ENCODE measurements around the gene ADCY3.

The ADCY3 gene

DNA sequence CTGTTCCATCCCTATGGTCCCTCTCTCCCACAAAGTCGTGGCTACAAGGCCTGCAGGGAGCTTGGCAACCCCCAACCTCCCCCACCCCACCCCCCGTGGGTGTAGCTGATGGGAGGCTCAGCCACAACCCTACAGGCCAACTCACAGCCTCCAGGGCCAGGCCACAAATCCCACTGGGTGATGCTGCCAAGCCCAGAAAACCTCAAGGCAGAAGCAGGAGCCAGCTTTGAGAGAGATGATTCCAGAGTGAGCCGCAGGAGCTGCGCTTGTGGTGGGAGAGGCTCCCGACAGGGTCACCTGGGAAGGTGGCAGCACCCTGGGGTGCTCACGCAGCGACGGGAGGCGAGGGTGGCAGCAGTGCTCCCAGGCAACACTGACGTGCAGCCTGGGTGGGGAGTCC is 44.8 kb downstream of the ADCY3 start:
- no peak for DNase-seq (ENCODE audit: low read depth in 3 of 3)

GRCh38 chr2:24874035-24874434 is 46.0 kb downstream of the ADCY3 start:
- no peak for DNase-seq (ENCODE audit: low read depth in 3 of 3)

DNA sequence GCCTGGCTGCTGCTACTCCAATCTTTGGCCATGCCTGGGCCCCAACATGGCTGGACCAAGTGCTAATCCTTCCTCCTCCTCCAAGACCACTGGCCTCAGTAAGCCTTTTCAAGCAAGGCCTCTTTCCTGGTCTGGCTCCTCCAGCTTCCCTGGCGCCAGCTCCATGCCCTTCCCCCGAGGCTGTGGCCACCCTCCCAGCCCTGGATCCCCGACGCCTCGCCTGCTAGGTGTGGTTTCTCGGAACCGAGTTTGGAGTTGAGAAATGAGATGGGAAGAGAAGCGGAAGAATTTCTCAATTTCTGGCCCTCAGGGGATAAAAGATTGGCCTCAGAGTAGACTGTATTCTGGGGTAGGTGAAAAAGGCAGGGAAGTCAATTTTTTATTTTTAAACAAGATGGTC is 46.4 kb downstream of the ADCY3 start:
- DNase-seq (ENCODE audit: low read depth in 3 of 3): no peak

- DNase-seq (ENCODE audit: low read depth in 3 of 3): no peak
Measured at GRCh38 chr2:24872344-24873115, 47.5 kb downstream of the ADCY3 start.

GRCh38 chr2:24871852-24872333 is 48.1 kb downstream of the ADCY3 start:
- no peak for DNase-seq (ENCODE audit: low read depth in 3 of 3)

GRCh38 chr2:24870891-24871705 is 48.9 kb downstream of the ADCY3 start:
- DNase-seq (ENCODE audit: low read depth in 3 of 3): no peak

DNA sequence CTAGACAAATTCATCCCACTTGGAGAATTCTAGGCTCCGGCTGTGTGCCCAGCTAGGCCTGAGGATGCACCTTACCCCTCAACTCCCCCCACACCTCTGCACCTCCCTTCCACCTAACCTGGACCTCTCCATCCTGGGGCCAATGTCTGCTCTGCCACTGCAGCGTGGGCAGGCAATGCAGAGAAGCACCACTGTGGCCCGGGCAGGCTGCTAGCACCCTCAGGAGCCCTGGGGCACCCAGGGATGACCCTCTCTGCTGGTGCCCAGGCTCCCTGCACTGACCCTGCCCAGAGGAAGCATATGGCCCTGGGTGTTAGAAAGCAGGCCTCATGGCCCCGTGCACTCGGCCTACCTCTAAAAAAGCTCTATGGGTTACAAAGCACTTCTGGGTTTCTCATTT is 49.6 kb downstream of the ADCY3 start:
- DNase-seq (ENCODE audit: low read depth in 3 of 3): no peak

GRCh38 chr2:24866946-24867345 is 53.1 kb downstream of the ADCY3 start:
- DNase-seq (ENCODE audit: low read depth in 3 of 3): no peak

DNA sequence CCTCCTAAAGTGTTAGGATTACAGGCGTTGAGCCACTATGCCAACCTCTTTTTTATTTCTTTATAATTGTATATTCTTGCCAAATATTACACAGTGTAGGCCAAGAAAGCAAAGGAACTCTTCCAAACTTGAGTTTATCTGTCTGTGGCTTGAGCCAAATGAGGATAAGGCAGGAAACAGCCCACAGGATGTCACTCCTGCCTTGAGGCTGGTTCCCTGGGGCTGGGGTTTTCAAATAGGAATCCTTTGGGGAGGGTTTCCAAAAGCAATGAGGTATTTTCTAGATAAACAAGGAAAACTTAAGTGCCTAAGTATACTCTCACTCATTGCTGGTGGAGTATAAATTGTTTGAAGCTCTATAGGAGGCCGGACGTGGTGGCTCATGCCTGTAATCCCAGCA is 56.4 kb downstream of the ADCY3 start:
- no peak for DNase-seq (ENCODE audit: low read depth in 3 of 3)

DNA sequence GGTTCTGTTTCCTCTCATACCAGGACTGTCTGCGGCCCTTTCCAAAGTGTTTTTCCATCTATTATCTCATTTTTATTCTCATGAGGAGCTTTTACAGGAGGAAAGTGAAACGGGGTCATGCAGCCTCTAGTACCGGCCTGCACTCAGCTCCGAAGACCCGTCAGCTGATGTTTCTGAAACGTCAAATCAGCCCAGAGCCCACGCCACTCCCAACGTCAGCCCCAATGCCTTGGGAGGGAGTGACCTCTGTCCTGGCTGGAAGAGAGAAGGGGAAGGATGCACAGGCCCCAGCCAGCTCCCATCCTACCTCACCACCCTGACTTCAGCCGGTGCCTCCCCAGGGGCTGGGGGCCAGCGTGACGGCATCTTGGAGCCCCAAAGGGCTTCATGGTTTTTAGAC is 58.5 kb downstream of the ADCY3 start:
- no peak for DNase-seq (ENCODE audit: low read depth in 3 of 3)

DNA sequence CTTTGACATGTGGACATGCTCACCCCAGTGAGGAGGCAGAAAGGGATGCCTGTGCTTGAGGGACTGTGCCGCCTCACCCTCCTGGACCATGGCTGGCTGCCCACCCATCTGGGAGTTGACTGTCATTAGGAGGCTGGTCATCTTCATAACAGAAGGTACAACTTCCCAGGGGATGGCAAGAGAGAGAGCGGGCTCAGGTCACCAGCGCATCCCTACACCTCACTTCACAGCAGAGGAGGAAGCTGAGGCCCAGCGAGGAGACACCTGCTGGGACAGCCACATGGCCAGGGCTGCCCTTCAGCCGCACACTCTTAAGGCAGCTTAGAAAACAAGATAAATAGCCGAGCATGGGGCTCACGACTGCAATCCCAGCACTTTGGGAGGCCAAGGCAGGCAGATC is 59.4 kb downstream of the ADCY3 start:
- DNase-seq (ENCODE audit: low read depth in 3 of 3): no peak

DNA sequence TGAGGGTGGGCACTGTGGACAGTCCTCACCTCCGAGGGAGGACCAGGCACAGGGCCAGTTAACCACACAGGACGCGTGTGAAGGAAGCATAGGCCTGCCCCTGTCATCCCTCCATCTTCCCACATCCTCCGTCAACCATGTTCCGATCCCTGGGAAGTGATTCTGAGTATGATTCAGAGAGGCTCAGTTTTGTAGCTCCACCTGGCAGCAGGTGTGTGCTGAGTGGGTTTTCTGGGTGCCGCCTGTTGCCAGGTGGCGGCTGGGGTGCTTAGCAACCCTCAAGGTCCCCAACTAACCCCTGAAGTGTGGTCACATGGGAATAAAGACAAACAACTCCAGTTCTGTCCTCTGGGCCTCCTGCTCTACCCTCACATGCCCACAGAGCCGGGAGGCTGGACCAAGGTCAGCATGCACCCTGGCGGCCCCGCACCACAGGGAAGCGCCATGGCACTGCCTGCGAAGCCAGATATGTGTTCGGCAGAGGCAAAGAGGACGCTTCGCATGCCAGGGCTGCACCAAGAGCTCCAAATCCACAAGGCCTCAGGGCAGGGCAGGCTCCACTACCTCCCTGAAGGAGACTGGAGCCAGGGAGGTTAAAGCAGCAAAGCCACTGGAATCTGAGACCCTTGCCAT is 60.0 kb downstream of the ADCY3 start:
- no peak for DNase-seq (ENCODE audit: low read depth in 3 of 3)

DNA sequence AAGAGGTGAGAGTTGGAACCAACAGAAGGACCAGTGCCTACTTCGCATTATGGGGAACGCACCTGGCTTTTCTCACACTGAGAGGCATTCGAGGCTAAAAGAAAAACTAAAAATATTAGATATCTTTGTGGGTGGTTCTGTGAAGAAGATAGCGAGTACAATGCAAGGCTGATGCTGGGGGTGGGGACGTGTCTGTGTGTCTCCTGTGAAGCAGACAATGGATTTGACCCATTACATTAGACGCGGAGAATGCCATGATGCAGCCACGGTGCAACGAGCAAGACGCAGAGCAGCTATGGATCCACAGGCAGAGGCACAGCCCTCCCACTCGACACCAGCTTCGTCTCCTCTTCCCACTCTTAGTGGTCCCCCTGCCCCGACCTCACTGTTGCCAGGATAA is 61.0 kb downstream of the ADCY3 start:
- DNase-seq (ENCODE audit: low read depth in 3 of 3): no peak

DNA sequence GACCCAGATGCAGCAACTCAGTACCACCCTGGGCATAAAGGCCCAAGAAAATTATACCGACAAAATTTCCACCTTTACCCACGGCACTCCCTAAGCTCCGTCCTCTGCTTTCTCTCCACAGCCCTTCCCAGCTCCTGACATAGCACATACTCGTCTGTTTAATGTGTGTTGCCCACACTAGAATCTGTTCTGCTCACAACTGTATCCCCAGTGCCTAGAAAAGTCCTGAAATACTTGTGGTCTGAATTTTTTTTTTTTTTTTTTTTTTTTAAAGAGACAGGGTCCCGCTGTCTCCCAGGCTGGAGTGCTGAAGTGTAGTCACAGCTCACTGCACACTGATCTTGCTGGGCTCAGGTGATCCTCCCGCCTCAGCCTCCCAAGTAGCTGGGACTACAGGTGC is 62.3 kb downstream of the ADCY3 start:
- DNase-seq (ENCODE audit: low read depth in 3 of 3): no peak

- DNase-seq (ENCODE audit: low read depth in 3 of 3): no peak
Measured at GRCh38 chr2:24856791-24857211, 63.2 kb downstream of the ADCY3 start.

DNA sequence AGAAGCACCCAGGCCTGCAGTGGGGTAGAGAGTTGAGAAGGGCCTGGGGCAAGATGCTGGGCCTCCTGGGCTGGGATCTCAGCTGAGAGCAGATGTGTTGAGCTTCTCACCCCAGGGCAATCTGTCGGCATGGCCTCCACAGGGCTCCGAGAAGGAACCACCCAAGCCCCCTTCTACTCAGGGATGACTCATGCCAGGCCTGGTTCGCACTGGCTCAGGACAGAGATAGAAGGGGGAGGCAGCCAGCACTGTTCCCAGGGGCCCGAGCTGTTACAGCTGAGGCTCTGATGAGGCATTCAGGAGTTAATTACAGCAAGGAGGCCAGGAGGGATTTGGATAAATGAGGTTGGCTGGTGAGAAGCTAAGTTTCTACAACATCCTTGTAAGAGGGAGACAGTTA is 64.3 kb downstream of the ADCY3 start:
- no peak for DNase-seq (ENCODE audit: low read depth in 3 of 3)

- DNase-seq (ENCODE audit: low read depth in 3 of 3): no peak
Measured at GRCh38 chr2:24855022-24855622, 64.9 kb downstream of the ADCY3 start.

DNA sequence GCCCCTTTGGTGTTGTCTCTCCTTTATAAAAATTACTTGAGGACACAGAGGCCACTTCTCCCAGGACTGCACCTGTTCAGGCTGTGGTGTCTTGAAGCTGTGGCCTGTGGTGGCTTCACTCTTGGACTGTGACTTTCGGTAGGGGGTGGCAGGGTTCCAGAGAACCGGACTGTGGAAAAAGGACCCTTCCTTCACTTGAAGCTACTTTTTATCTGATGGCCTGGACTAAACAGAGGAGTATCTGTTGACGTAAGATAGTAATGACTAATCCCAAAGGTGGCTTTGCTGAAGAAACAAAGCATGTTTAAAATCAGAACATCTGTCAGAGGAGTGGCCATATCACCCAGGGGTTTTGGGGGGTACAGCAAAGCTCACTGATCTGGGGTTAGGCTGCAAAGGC is 66.0 kb downstream of the ADCY3 start:
- DNase-seq (ENCODE audit: low read depth in 3 of 3): no peak

- no peak for DNase-seq (ENCODE audit: low read depth in 3 of 3)
Measured at GRCh38 chr2:24853046-24853445, 67.0 kb downstream of the ADCY3 start.

DNA sequence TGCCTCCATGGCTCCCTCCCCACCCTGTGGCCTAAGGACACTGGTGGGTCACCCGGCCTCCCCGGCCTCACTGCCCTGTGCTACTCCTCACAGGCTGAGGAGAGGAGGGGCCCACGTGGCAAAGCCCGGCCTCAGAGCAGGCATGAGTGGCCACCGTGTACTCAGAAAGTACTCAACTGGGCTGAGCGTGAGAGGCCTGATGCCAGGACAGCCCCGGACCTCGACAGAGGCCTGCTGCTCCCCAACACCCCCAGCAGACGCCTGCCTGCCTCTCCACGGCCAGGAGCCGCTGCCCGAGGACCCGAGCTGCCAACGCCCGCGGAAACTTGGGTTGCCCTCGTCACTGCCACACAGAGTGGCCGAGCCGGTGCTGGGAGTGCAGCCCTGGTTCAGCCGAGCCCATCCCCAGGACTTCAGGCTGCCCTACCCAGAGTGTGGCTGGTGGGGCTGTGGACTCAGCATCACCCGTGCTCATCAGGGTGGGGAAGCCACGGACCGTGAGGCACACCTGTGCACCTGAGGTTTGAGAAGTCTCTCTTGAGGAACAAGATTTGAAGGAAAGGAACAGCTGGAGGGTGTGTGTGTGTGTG is 67.5 kb downstream of the ADCY3 start:
- DNase-seq (ENCODE audit: low read depth in 3 of 3): no peak

GRCh38 chr2:24852026-24852425 is 68.0 kb downstream of the ADCY3 start:
- DNase-seq (ENCODE audit: low read depth in 3 of 3): no peak

DNA sequence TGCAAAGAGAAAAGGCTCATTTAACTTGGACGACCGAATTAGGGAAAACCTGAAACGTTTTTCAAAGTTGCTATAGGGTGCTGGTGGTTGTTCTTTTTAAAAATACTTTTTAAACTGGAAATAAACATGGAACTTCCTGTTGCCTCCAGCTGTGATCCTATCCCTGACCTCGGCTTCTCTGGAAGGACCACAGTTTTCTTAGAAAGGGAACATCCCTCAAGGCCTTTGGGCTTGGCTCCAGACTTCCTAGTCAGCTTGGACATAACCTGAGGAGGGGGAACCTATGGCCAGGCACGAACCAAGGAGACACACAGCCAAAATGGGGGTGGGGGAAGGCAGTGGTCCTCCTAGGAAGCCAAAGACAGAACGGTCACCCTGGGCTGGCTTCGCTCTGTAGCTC is 69.1 kb downstream of the ADCY3 start:
- no peak for DNase-seq (ENCODE audit: low read depth in 3 of 3)

Measured in stimulated activated CD4-positive, alpha-beta T cell treated with anti-CD3 and anti-CD28 coated beads, TNF-alpha, amount 100 ng/mL, for 4 hours (primary cell).